ENCODE measurements around the gene TFF1.

TFF1 gene

DNA sequence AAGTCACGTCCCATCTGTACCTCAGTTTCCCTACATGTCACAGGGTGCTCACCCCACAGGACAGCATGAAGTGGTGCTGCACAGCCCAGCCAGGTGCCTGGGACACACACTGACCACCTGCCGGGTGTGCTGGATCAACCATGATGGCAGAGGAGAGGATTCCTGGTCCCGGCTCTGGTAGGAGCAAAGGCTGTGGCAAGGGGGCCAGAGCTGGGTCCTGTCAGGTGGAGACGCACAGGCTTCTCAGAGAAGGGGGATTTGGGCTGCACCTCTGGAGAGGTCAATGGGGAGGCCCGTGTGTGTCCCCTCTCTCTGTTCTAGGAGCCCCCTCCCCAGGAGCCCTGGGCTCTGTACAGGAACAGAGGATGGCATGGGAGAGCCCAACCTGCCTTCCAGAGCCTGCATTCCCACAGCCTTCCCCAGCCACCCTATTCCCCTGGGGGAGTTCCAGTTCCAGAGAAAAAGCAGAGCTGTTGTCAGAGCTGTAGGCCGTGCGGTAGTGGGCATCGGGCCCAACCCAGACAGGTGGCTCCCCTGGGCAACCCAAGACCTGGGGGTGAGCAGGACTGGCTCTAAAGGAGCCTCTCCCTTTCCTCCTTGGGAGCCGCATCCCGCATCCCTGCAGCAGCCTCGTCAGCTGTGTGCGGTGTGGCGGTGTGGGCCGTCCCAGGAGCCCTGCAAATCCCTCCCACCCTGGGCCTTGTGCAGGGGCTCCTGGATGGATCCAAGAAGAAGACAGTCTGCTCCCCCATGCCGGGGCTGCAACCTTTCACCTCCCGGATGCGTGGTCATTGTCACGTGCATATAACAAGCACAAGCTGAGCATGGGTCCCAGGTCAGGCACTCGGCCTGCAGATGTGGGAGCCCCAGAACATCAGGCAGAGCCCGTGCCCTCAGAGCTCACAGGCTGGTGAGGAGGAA lies 48.2 kb downstream of the TFF1 start:
- DNase-seq (ENCODE audit: low read depth in 2 of 2), result no peak

DNA sequence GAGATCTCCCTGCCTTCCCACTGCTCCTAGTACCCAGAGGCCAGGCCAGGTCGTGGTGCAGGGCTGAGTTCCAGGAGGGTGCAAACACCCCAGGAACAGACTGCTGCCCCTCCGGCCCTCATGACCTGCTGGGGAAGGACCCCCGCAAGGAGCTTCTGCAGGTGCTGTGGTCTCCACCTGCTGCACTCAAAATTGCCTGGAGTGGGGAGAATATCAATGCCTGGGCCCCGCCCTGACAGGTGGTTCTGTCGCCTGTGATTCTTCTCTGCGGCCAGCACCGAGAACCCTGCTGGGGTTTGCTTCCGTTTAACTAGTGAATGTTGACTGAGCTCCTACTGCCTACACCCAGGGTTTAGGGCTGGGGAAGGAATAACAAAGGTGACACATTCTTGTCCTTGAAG lies 49.0 kb downstream of the TFF1 start:
- DNase-seq (ENCODE audit: low read depth in 2 of 2), result no peak

DNA sequence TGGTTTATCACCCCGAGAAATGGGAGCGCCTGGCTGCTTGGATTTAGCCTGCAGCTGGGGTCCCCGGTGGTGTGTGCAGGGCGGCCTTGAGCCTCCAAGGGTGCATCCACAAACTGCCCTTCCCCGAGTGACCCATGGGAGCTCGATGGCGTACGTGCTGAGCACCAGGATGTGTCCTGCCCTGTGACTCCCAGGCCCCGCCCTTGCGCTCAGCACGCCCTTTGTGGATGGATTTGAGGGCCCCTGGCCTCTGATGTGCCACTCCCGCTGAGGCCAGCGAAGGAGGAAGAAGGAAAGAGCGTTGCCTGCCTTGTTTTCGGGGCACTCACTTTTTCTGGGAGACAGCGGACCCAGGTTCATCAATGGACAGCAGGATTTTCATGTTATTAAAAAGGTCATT lies 49.4 kb downstream of the TFF1 start:
- DNase-seq (ENCODE audit: low read depth in 2 of 2), result no peak

DNA sequence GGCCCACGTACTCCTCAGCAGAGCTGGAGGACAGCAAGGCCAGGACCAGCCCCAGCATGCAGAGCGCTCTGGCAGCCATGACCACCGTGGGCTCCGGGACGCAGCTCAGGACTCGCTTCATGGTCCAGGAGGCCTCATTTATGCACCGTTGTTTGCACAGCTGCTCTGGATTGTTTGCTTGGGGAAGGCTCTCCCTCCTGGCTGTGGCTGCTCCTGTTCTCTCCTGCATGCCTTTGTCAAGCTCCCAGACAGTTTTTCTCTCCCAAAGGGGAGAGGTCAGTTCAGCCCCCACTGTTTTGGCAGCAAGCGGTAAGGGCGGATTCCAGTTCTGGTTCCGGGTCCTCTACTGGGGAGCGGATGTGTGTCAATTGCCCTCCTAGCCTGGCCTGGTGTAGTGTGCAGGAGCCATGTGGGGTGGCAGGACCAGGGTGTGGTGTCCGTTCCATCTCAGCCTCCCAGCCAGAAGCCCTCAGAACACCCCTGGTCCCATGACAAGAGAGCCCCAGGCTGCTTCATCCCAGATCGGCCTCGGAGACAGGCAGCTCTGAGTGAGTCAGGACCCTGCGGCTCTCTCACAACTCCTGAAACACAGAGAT lies 50.9 kb downstream of the TFF1 start, which contains the start of gene TFF3:
Gene TFF3 (minus strand): TSS at position 114 of the 596 bp plus-strand sequence. CDS start 35 bp downstream, at position 79.
- no peak for DNase-seq (ENCODE audit: low read depth in 2 of 2)

DNA sequence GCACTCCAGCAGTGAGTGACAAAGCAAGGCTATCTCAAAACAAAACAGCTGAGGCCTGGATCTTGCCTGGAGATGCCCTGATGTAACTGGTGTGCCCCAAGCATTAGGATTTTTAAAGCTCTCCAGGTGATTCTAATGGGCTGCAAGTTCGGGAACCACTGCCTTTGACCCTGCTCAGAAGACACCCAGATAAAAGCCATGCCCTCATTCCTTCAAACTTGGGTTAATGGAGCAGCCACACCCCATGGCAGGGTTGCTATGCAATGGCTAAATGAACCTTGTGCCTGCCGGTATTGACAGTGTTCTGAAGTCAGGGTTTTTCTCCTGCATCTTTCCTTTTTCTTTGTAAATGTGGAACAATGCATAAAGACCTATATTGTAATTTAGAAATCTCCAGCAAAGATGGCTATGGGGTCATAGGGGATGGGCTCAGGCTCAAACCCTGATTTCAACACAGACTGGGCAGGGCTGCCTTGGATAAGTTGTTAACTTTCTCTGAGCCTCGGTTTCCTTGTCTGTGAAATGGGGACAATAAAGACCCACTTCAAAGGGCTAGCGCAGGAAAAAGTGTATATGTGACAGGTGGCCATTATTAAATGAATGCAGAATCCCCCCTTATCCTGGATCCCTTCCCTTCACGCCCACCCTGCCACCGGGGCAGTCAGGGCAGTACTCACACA lies 51.6 kb downstream of the TFF1 start:
- DNase-seq (ENCODE audit: low read depth in 2 of 2), result no peak

DNA sequence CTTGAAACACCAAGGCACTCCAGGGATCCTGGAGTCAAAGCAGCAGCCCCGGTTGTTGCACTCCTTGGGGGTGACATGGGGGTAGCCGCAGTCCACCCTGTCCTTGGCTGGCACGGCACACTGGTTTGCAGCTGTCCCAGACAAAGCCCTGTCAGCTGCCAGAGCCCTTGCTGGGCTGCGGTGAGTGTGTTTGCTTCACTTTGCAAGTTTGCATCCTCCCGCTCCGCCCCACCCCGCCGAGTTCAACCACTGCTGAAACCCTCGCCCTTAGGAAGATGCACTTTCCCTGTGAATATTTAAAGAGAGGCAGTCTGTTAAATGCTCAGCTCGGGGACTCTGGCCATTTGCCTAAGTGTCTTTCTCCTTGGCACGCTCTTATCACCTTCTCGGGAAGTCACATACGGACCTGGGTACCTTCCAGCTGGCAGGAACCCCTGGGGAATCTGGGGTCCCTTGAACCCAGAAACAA lies 52.8 kb downstream of the TFF1 start:
- no peak for DNase-seq (ENCODE audit: low read depth in 2 of 2)

DNA sequence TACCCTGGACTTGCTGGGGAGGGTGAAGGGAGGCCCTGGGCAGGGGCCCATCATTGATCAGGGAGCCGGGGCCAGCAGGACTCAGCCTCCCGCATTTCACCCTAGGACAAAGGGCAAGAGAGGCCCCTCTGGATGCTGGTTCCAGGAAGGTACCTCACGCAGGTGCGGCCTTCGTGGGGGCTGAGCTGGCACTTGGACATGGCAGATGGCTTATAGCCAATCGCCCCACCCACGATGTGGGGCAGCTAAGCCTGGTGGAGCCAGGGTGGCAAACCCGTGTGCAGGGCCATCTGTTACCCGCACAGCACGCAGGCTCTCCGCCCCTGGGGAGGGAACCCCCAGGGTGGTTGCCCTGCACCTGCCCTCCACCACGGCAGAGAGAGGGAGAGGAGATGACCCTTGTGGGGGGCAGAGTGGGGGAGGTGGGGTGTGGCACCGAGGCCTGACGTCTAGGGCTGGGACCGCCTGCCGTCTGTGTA lies 53.7 kb downstream of the TFF1 start:
- DNase-seq (ENCODE audit: low read depth in 2 of 2), result no peak
